H1 (cell line): Measurements from ENCODE around the gene TMEM120B. TPM values are rescaled to one million over a fixed set of nuclear protein-coding genes. Genes with fewer than 3 reads are reported as not detected.

Experiments used
- CTCF ChIA-PET: fragments of 300-600 bp; sonication (Branson Sonifier 250); formaldehyde crosslinking; loops from one replicate; lab custom pipeline; 2021; ENCODE audit not compliant: partially characterized antibody; lab: Charles Lee
- POLR2A ChIA-PET: fragments of 300-600 bp; sonication (Branson Sonifier 250); formaldehyde crosslinking; loops from one replicate; lab custom pipeline; 2021; ENCODE audit warnings: inconsistent platforms; ENCODE audit not compliant: partially characterized antibody; lab: Charles Lee
- DNase-seq, 2 experiments: peaks; one replicate each; pipeline versions ENCODE4 v3.0.0 to v3.0.0-alpha.2; 2010 to 2022; ENCODE audit warnings: low spot score in 2 of 2, low read depth in 1 of 2, mixed read lengths in 1 of 2
- FAIRE-seq: peaks from 2 replicates; lab custom pipeline; 2011; peaks lifted over from hg19 to GRCh38; lab: Jason Lieb, UNC
- H2AFZ ChIP-seq: 2 replicates; pipeline ENCODE4 v1.8.1; 2012; ENCODE audit warnings: low read length, inconsistent platforms
- H2AK5ac ChIP-seq: 2 replicates; pipeline ENCODE4 v1.6.1; 2013; ENCODE audit warnings: low read depth, low read length
- H2BK120ac ChIP-seq: replicated peaks from 2 replicates; pipeline ENCODE3; 2013; ENCODE audit warnings: low read depth, low read length, inconsistent platforms
- H2BK12ac ChIP-seq: 2 replicates; pipeline ENCODE4 v1.6.1; 2013; ENCODE audit warnings: low read depth, low read length
- H2BK15ac ChIP-seq: 2 replicates; pipeline ENCODE4 v1.6.1; 2013; ENCODE audit warnings: low read length
- H2BK20ac ChIP-seq: 2 replicates; pipeline ENCODE4 v1.6.1; 2013; ENCODE audit warnings: low read length
- H2BK5ac ChIP-seq: 2 replicates; pipeline ENCODE4 v1.6.1; 2013; ENCODE audit warnings: low read depth, low read length
- H3K14ac ChIP-seq: 2 replicates; pipeline ENCODE4 v1.6.1; 2013; ENCODE audit warnings: inconsistent platforms; ENCODE audit not compliant: insufficient read length
- H3K18ac ChIP-seq: 2 replicates; pipeline ENCODE4 v1.6.1; 2013; ENCODE audit warnings: low read length; ENCODE audit errors: extremely low read depth
- H3K23ac ChIP-seq: 2 replicates; pipeline ENCODE4 v1.6.1; 2013; ENCODE audit warnings: inconsistent platforms; ENCODE audit not compliant: insufficient read length
- H3K23me2 ChIP-seq: 2 replicates; pipeline ENCODE4 v1.6.1; 2013; ENCODE audit warnings: low read depth, low read length
- H3K27ac ChIP-seq: 2 replicates; pipeline ENCODE4 v1.6.1; 2011; ENCODE audit warnings: low read depth, low read length, inconsistent platforms
- H3K27me3 ChIP-seq, 4 experiments: replicated peaks in 1 of 4; 1 replicate in 1 of 4; 2 replicates in 3 of 4; pipeline versions ENCODE4 v1.6.1 to v1.8.1; 2011 to 2013; ENCODE audit warnings: low read length in 3 of 4, mild to moderate bottlenecking in 3 of 4, inconsistent platforms in 2 of 4, mixed read lengths in 2 of 4, moderate library complexity in 1 of 4; ENCODE audit not compliant: control insufficient read depth in 3 of 4, insufficient read depth in 3 of 4; ENCODE audit errors: extremely low read depth in 1 of 4
- H3K36me3 ChIP-seq, 4 experiments: 2 replicates each; pipeline versions ENCODE4 v1.6.1 to v1.8.1; 2011 to 2013; ENCODE audit warnings: mild to moderate bottlenecking in 4 of 4, low read length in 3 of 4, moderate library complexity in 2 of 4, control low read depth in 1 of 4, inconsistent platforms in 1 of 4; ENCODE audit not compliant: insufficient read depth in 4 of 4, control insufficient read depth in 2 of 4
- H3K4ac ChIP-seq: replicated peaks from 2 replicates; pipeline ENCODE3; 2013; ENCODE audit warnings: low read length, low read depth, mixed read lengths, inconsistent platforms; ENCODE audit not compliant: insufficient read length
- H3K4me1 ChIP-seq, 4 experiments: replicated peaks in 1 of 4; 1 replicate in 1 of 4; 2 replicates in 3 of 4; pipeline versions ENCODE4 v1.6.1 to v1.8.1; 2011 to 2013; ENCODE audit warnings: low read length in 3 of 4, inconsistent platforms in 2 of 4, mixed read lengths in 1 of 4; ENCODE audit not compliant: insufficient read depth in 4 of 4, control insufficient read depth in 3 of 4
- H3K4me2 ChIP-seq, 2 experiments: 2 replicates each; pipeline versions ENCODE4 v1.6.1 to v1.8.1; 2011 to 2013; ENCODE audit warnings: low read depth in 2 of 2, low read length in 2 of 2, control low read depth in 1 of 2, inconsistent platforms in 1 of 2, mild to moderate bottlenecking in 1 of 2; ENCODE audit not compliant: insufficient read depth in 1 of 2
- H3K4me3 ChIP-seq, 4 experiments: fragments of 200-600, 300-600 bp in 1 of 4; sonication (generic), shearing (Covaris generic), sonication (Bioruptor Twin) in 1 of 4; 2 replicates each; pipeline versions ENCODE4 v1.5.1 to v1.8.1; 2011 to 2016; ENCODE audit warnings: low read length in 4 of 4, low read depth in 3 of 4, control low read depth in 2 of 4, inconsistent platforms in 2 of 4, mild to moderate bottlenecking in 2 of 4, mixed read lengths in 1 of 4, moderate library complexity in 1 of 4; ENCODE audit not compliant: insufficient read depth in 2 of 4; ENCODE audit errors: extremely low read depth in 1 of 4
- H3K56ac ChIP-seq: replicated peaks from 2 replicates; pipeline ENCODE3; 2013; ENCODE audit warnings: low read depth, mild to moderate bottlenecking, mixed read lengths, low read length, inconsistent platforms; ENCODE audit not compliant: insufficient read length
- H3K79me1 ChIP-seq: 2 replicates; pipeline ENCODE4 v1.6.1; 2013; ENCODE audit warnings: low read depth, low read length, control low read depth
- H3K79me2 ChIP-seq, 2 experiments: 2 replicates each; pipeline versions ENCODE4 v1.6.1 to v1.8.1; 2012 to 2013; ENCODE audit warnings: low read length in 2 of 2, mild to moderate bottlenecking in 2 of 2, inconsistent platforms in 1 of 2; ENCODE audit not compliant: insufficient read depth in 2 of 2, control insufficient read depth in 1 of 2
- H3K9ac ChIP-seq, 4 experiments: replicated peaks in 1 of 4; 1 replicate in 1 of 4; 2 replicates in 3 of 4; pipeline versions ENCODE4 v1.6.1 to v1.8.1; 2011 to 2013; ENCODE audit warnings: low read depth in 3 of 4, low read length in 3 of 4, control low read depth in 2 of 4, mild to moderate bottlenecking in 2 of 4, moderate library complexity in 2 of 4, inconsistent platforms in 1 of 4; ENCODE audit errors: extremely low read depth in 1 of 4
- H3K9me3 ChIP-seq, 2 experiments: 2 replicates each; pipeline versions ENCODE4 v1.6.1 to v1.8.1; 2012 to 2013; ENCODE audit warnings: mild to moderate bottlenecking in 2 of 2, moderate library complexity in 2 of 2, control low read depth in 1 of 2, inconsistent platforms in 1 of 2, low read depth in 1 of 2, low read length in 1 of 2, mixed read lengths in 1 of 2; ENCODE audit not compliant: insufficient read depth in 2 of 2
- H4K20me1 ChIP-seq, 2 experiments: replicated peaks in 1 of 2; 2 replicates each; pipeline versions ENCODE3 to v1.8.1; 2011 to 2013; ENCODE audit warnings: inconsistent platforms in 2 of 2, low read length in 2 of 2, mild to moderate bottlenecking in 1 of 2; ENCODE audit not compliant: insufficient read depth in 2 of 2, control insufficient read depth in 1 of 2
- H4K5ac ChIP-seq: 2 replicates; pipeline ENCODE4 v1.6.1; 2013; ENCODE audit warnings: low read length, low read depth, mixed read lengths, inconsistent platforms; ENCODE audit not compliant: insufficient read length
- H4K8ac ChIP-seq: 2 replicates; pipeline ENCODE4 v1.8.0; 2013; ENCODE audit warnings: mild to moderate bottlenecking, moderate library complexity, low read length, inconsistent platforms; ENCODE audit not compliant: insufficient read depth; ENCODE audit errors: extremely low read depth
- H4K91ac ChIP-seq: replicated peaks from 2 replicates; pipeline ENCODE3; 2013; ENCODE audit warnings: low read length, mixed read lengths, inconsistent platforms; ENCODE audit not compliant: insufficient read length
- CEBPB ChIP-seq: IDR thresholded peaks from 2 replicates; pipeline ENCODE4 v1.6.1; 2012; ENCODE audit warnings: low read depth, low read length
- EGR1 ChIP-seq: IDR thresholded peaks from 2 replicates; pipeline ENCODE4 v1.6.1; 2011; ENCODE audit warnings: low read depth, low read length, borderline replicate concordance
- JUND ChIP-seq: IDR thresholded peaks from 2 replicates; pipeline ENCODE4 v1.6.1; 2011; ENCODE audit warnings: mild to moderate bottlenecking, improper control_type of control experiment, low read length
- KDM5A ChIP-seq: fragments of 200-600 bp; IDR thresholded peaks from 2 replicates; pipeline ENCODE4 v1.7.1; 2012; ENCODE audit warnings: mild to moderate bottlenecking, low read length, inconsistent platforms, mixed read lengths
- NANOG ChIP-seq: IDR thresholded peaks from 2 replicates; pipeline ENCODE4 v1.6.1; 2011; ENCODE audit warnings: low read length, low read depth, mild to moderate bottlenecking, inconsistent platforms; ENCODE audit not compliant: insufficient read depth, poor library complexity, severe bottlenecking
- PHF8 ChIP-seq: fragments of 200-600 bp; sonication (generic); conservative IDR thresholded peaks from 2 replicates; pipeline ENCODE4 v1.7.1; 2012; ENCODE audit warnings: low read depth, mild to moderate bottlenecking, inconsistent platforms, low read length, moderate library complexity
- POLR2A ChIP-seq, 2 experiments: IDR thresholded peaks; 1 replicate in 1 of 2; 2 replicates in 1 of 2; pipeline ENCODE4 v1.6.1; 2011; ENCODE audit warnings: low read depth in 2 of 2, low read length in 2 of 2, mild to moderate bottlenecking in 2 of 2; ENCODE audit errors: control extremely low read depth in 1 of 2
- SIRT6 ChIP-seq: IDR thresholded peaks from one replicate; pipeline ENCODE4 v1.7.1; 2012; ENCODE audit warnings: low read length, inconsistent platforms
- SP2 ChIP-seq: IDR thresholded peaks from 2 replicates; pipeline ENCODE4 v1.6.1; 2012; ENCODE audit warnings: mild to moderate bottlenecking, low read length, inconsistent platforms
- TBP ChIP-seq: IDR thresholded peaks from 2 replicates; pipeline ENCODE4 v1.6.1; 2011; ENCODE audit warnings: low read depth, low read length, improper control_type of control experiment
- ZNF274 ChIP-seq: IDR thresholded peaks from 2 replicates; pipeline ENCODE4 v1.7.0; 2012; ENCODE audit warnings: low read length, borderline replicate concordance; ENCODE audit errors: extremely low read depth
- WGBS, 2 experiments: shearing (Covaris generic) in 1 of 2; methylation state at CpG; one replicate each; pipeline versions ENCODE4 v1.1.6 to v1.1.7; 2013 to 2015; ENCODE audit warnings: low lambda C conversion rate in 2 of 2, mixed read lengths in 2 of 2, inconsistent platforms in 1 of 2, low coverage in 1 of 2, missing lambda C conversion rate in 1 of 2; ENCODE audit not compliant: insufficient replicate concordance in 2 of 2, insufficient coverage in 1 of 2, insufficient read length in 1 of 2; ENCODE audit errors: extremely low coverage in 1 of 2, missing lambda C conversion rate in 1 of 2; 5-methylcytosine and 5-hydroxymethylcytosine counted together
- polyA plus RNA-seq, 7 experiments: library from polyadenylated mRNA; depleted of rRNA in 3 of 7; stranded (reverse) in 5 of 7; unstranded in 2 of 7; fragments of >200 nt in 5 of 7; fragments of 200-250 nt in 2 of 7; gene quantifications; 1 replicate in 5 of 7; 2 replicates in 1 of 7; 4 replicates in 1 of 7; pipeline versions ENCODE4 v1.2.1 to v1.2.3, GENCODE V29; 2011 to 2013; ENCODE audit warnings: missing spikeins in 2 of 7, mixed read lengths in 2 of 7
- total RNA-seq: library from RNA; stranded (reverse); fragmentation: NEBNext Ultra II Directional; extraction: Animal tissue kit (Norgen Biotek cat#: 25700); gene quantifications from 2 replicates; pipeline ENCODE4 v1.2.1, GENCODE V29; 2021

Gene TMEM120B
- total and polyA plus RNA-seq, 2 of the 8 experiments (the other 6 are each of a cell fraction or from before 2014, with no cell fraction given) = 22.0 to 29.1 TPM

- Histone ChIP-seq H3K79me2 (peaks cover 0 to 48% of the 10 kb centered on the region in 2 experiments; a peak in 2 of 4 replicates), H3K79me1 (peaks cover 11% of the 10 kb centered on the region), H2BK15ac (peak overlapping the region; percentile 46; the same call in 1 of the 2 replicates), H3K23ac (no peak overlapping the region), H3K9ac (peak overlapping the region in 1 of 4 experiments; percentile 25; a peak in 1 of 7 replicates), H3K23me2 (peaks cover 23% of the 10 kb centered on the region), H3K4me2 (peak overlapping the region; percentile 61 to 92), H3K4me1 (peaks cover 7 to 23% (median 18%) of the 10 kb centered on the region in 4 experiments), H3K4ac (no peak overlapping the region), H3K14ac (no peak overlapping the region), H3K4me3 (peak overlapping the region; percentile 15 to 87 (median 50); a peak in 6 of 8 replicates), H2BK12ac (0 out of 2 replicates have a peak overlapping the region, but pooled peaks have one; percentile 12), H2BK120ac (no peak overlapping the region), H3K36me3 (peaks cover 0 to 29% (median 13%) of the 10 kb centered on the region in 4 experiments; a peak in 3 of 8 replicates), H3K56ac (no peak overlapping the region), H3K9me3 (no peaks in the 10 kb centered on the region), H2AFZ (no peak overlapping the region), H2AK5ac (peak overlapping the region; percentile 17; the same call in 1 of the 2 replicates), H3K27ac (no peak overlapping the region), H4K20me1 (peaks cover 2 to 6% of the 10 kb centered on the region in 2 experiments), H3K27me3 (no peaks in the 10 kb centered on the region), H3K18ac (no peak overlapping the region), H4K91ac (no peak overlapping the region), H4K8ac (no peak overlapping the region), H2BK20ac (no peak overlapping the region), H2BK5ac (0 out of 2 replicates have a peak overlapping the region, but pooled peaks have one; percentile 49), H4K5ac (no peak overlapping the region)
- DNase-seq (no peak), FAIRE-seq (no peak)
- POLR2A ChIA-PET = interaction anchor here (0.6 to 27.9 kb wide), 7 partner anchors 9 to 222 kb away, joined by 3 to 958 read pairs (median 10); partner anchors contain the start of genes RHOF and SETD1B
- CTCF ChIA-PET = interaction anchor here (0.6 to 12.0 kb wide), 13 partner anchors 9 to 240 kb away, joined by 3 to 363 read pairs (median 4); partner anchors contain the start of gene RHOF
- WGBS, 2 experiments = 78% methylated on average over 13 of the region's 16 CpGs; no CpG with 5 or more reads in 1 of the 2 experiments
- TF ChIP-seq SP2 (no peak), TBP (no peak), CEBPB (no peak), EGR1 (no peak), KDM5A (no peak), ZNF274 (no peak), POLR2A (IDR thresholded peaks at IDR 0.05; ENCODE audit: control extremely low read depth in 1 of 2, low read depth in 2 of 2, low read length in 2 of 2) (no peak), JUND (no peak), PHF8 (no peak), NANOG (no peak), SIRT6 (no peak)
These were observed 93.5 kb downstream of the TMEM120B start for GRCh38 chr12:121806009-121806545.
